Measurements from ENCODE around the gene CFAP97D2. TPM values are rescaled to one million over a fixed set of nuclear protein-coding genes. Genes with fewer than 3 reads are reported as not detected.
"Not testable (repeated sequence)": the region's sequence is repeated elsewhere in the genome, so short reads cannot be mapped to it uniquely, and the experiment has no call there.

Gene CFAP97D2
- total RNA-seq, 4 donors from 2014 or later, result not detected

DNA sequence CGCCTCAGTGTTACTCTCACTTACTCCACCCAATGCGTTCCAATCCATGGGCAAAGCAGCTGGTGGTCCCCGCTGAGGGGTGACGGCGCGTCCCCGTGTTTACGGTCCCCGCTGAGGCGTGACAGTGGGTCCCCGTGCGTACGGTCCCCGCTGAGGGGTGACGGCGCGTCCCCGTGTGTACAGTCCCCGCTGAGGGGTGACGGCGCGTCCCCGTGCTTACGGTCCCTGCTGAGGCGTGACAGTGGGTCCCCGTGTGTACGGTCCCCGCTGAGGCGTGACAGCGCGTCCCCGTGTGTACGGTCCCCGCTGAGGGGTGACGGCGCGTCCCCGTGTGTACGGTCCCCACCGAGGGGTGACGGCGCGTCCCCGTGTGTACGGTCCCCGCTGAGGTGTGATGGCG is 19.5 kb downstream of the CFAP97D2 start:
- no peaks in the 10 kb centered on the region for H3K9me3 ChIP-seq
- no peaks in the 10 kb centered on the region for H3K4me1 ChIP-seq
- 87 to 91% methylated on average over 4 to 21 of the region's 47 CpGs for WGBS, 2 donors
- no peaks in the 10 kb centered on the region for H3K36me3 ChIP-seq
- intact Hi-C loops (cut with DNase I), result no loop called here
- no peak overlapping the region for H3K27ac ChIP-seq
- no peak overlapping the region for H3K4me3 ChIP-seq (replicated peaks in 1 of 3)
- no peaks in the 10 kb centered on the region for H3K27me3 ChIP-seq
- TF ChIP-seq, protein P1, sequence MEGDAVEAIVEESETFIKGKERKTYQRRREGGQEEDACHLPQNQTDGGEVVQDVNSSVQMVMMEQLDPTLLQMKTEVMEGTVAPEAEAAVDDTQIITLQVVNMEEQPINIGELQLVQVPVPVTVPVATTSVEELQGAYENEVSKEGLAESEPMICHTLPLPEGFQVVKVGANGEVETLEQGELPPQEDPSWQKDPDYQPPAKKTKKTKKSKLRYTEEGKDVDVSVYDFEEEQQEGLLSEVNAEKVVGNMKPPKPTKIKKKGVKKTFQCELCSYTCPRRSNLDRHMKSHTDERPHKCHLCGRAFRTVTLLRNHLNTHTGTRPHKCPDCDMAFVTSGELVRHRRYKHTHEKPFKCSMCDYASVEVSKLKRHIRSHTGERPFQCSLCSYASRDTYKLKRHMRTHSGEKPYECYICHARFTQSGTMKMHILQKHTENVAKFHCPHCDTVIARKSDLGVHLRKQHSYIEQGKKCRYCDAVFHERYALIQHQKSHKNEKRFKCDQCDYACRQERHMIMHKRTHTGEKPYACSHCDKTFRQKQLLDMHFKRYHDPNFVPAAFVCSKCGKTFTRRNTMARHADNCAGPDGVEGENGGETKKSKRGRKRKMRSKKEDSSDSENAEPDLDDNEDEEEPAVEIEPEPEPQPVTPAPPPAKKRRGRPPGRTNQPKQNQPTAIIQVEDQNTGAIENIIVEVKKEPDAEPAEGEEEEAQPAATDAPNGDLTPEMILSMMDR (IDR thresholded peaks at IDR 0.05), result no peak
- TF ChIP-seq POLR2A (IDR thresholded peaks at IDR 0.05), result no peak
- no peak for DNase-seq

DNA sequence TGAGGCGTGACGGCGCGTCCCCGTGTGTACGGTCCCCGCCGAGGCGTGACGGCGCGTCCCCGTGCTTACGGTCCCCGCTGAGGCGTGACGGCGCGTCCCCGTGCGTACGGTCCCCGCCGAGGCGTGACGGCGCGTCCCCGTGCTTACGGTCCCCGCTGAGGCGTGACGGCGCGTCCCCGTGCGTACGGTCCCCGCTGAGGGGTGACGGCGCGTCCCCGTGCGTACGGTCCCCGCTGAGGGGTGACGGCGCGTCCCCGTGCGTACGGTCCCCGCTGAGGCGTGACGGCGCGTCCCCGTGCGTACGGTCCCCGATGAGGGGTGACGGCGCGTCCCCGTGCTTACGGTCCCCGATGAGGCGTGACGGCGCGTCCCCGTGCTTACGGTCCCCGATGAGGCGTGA is 20.5 kb downstream of the CFAP97D2 start:
- H3K4me3 ChIP-seq (replicated peaks in 1 of 3); intact Hi-C loops (cut with DNase I); H3K27me3 ChIP-seq; H3K27ac ChIP-seq; H3K9me3 ChIP-seq; H3K36me3 ChIP-seq; H3K4me1 ChIP-seq: not testable (repeated sequence)
- peak; percentile 20 to 40 for DNase-seq
- 24 to 49% methylated on average over 35 to 39 of the region's 75 CpGs for WGBS, 2 donors

DNA sequence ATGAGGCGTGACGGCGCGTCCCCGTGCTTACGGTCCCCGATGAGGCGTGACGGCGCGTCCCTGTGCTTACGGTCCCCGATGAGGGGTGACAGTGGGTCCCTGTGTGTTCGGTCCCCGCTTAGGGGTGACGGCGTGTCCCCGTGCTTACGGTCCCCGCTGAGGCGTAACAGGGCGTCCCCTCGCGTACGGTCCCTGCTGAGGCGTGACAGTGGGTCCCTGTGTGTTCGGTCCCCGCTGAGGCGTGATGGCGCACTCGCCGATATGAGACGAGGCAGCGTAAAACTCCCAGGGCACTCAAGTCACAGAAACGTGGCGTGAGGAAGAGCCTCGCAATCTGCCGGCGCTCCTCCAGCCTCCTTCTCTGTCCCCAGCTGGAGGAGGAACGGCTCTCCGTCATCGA is 20.9 kb downstream of the CFAP97D2 start:
- Histone ChIP-seq H3K27me3 (no peaks in the 10 kb centered on the region), H3K9me3 (no peaks in the 10 kb centered on the region), H3K36me3 (no peaks in the 10 kb centered on the region), H3K4me1 (no peaks in the 10 kb centered on the region), H3K4me3 (replicated peaks in 1 of 3) (no peak overlapping the region), H3K27ac (no peak overlapping the region)
- DNase-seq, result peak; percentile 26 to 48
- no peak for TF ChIP-seq POLR2A (IDR thresholded peaks at IDR 0.05)
- TF ChIP-seq, protein P1 (IDR thresholded peaks at IDR 0.05), result no peak
- intact Hi-C loops (cut with DNase I), result no loop called here
- 47 to 48% methylated on average over 15 to 18 of the region's 42 CpGs for WGBS, 2 donors

DNA sequence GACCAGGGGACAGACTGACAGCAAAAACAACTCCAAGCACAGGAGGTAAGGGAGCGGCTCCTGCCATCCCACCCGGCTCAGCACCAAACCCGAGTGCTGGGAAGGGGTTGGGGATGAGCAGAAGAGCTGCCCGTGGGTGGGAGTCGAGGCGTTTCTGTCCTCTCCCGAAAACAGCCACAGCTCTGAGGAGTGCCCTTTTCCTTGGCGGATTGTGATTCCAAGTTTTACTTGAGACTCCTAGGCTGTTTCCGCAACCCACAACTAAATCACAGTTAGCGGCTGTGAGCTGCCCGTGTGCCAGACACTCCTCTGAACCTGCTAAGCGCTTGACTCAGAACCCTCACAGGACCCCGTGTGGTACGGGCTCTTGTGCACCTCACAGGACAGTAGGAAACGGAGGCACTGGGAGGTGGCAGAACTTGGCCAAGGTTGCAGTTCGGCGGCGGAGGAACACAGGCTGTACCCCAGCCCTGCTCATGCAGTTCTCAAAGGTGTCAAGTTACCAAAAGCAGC is 21.4 kb downstream of the CFAP97D2 start:
- no peak overlapping the region for H3K27ac ChIP-seq
- H3K4me1 ChIP-seq, result no peaks in the 10 kb centered on the region
- no peaks in the 10 kb centered on the region for H3K36me3 ChIP-seq
- no peaks in the 10 kb centered on the region for H3K9me3 ChIP-seq
- no peak overlapping the region for H3K4me3 ChIP-seq (replicated peaks in 1 of 3)
- intact Hi-C loops (cut with DNase I), result no loop called here
- TF ChIP-seq, protein P1 (IDR thresholded peaks at IDR 0.05), result no peak
- TF ChIP-seq POLR2A (IDR thresholded peaks at IDR 0.05), result no peak
- WGBS, 2 donors, result 32 to 57% methylated on average over 16 to 17 of the region's 18 CpGs
- peak; percentile 30 to 45 for DNase-seq
- no peaks in the 10 kb centered on the region for H3K27me3 ChIP-seq

DNA sequence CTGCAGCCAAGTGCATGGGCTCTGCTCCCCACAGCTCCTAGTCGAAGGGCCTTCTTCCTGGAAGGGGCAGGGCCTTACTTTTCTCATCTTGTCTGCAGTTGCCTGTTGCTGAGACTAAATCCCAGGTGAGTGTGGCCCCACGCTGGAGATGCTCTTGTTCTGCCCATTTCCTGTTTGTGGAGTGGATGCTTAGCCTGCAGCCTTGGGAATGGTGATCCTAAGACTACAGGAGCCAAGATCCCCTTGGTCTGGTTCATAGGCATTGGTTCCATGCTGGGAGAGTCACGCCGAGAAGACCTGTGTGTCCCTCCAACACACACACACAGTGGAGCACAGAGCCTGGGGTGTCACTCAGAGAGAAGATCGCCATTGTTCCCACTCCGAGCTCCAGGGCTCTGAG is 23.5 kb downstream of the CFAP97D2 start:
- no peak overlapping the region for H3K4me3 ChIP-seq (replicated peaks in 1 of 3)
- no peaks in the 10 kb centered on the region for H3K36me3 ChIP-seq
- intact Hi-C loops (cut with DNase I), result no loop called here
- TF ChIP-seq, protein P1 (IDR thresholded peaks at IDR 0.05), result no peak
- TF ChIP-seq POLR2A (IDR thresholded peaks at IDR 0.05), result no peak
- no peak for DNase-seq
- H3K4me1 ChIP-seq, result no peaks in the 10 kb centered on the region
- no peak overlapping the region for H3K27ac ChIP-seq
- 83 to 95% methylated on average over 6 of the region's 6 CpGs for WGBS, 2 donors
- no peaks in the 10 kb centered on the region for H3K9me3 ChIP-seq
- H3K27me3 ChIP-seq, result no peaks in the 10 kb centered on the region

DNA sequence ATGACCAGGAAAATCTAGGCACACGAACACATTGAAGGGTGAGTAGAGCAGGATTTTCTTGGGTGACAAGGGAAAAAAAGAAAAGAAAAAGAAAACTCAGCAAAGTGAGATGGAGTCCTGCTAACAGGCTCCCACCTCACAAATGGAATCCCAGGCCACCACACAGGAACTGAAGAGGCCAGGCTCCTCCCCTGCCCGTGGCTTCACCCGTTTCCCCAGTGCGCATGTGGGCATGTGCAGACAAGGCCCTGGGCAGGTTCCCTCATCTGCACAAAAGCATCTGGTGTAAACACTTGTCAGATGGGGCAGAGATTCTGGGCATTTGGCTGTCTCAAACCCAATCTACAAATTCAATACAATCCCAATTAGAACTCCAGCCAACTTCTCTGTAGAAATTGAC is 24.5 kb downstream of the CFAP97D2 start:
- Histone ChIP-seq H3K27ac (no peak overlapping the region), H3K36me3 (no peaks in the 10 kb centered on the region), H3K4me1 (no peaks in the 10 kb centered on the region), H3K9me3 (no peaks in the 10 kb centered on the region), H3K4me3 (replicated peaks in 1 of 3) (no peak overlapping the region), H3K27me3 (no peaks in the 10 kb centered on the region)
- intact Hi-C loops (cut with DNase I), result no loop called here
- 77 to 83% methylated on average over 3 to 4 of the region's 4 CpGs for WGBS, 2 donors
- TF ChIP-seq POLR2A (IDR thresholded peaks at IDR 0.05), result no peak
- TF ChIP-seq, protein P1 (IDR thresholded peaks at IDR 0.05), result no peak
- DNase-seq, result no peak

All from thyroid gland (tissue), 4 donors.